Smooth muscle cell (in vitro differentiated cells): ENCODE results near the gene DIPK1A. TPM values are rescaled to one million over a fixed set of nuclear protein-coding genes. Genes with fewer than 3 reads are reported as not detected.

Experiments used
- DNase-seq: peaks from one replicate; lab custom pipeline; 2025; ENCODE audit not compliant: unreplicated experiment; lab: John Stamatoyannopoulos, UW
- H2AFZ ChIP-seq: fragments of 200-600 bp; sonication (generic); 2 replicates; pipeline ENCODE4 v1.6.0; 2016; ENCODE audit warnings: antibody characterized with exemption, low read depth, mild to moderate bottlenecking
- H3F3A ChIP-seq: fragments of 200-600 bp; sonication (generic); 2 replicates; pipeline ENCODE4 v1.6.0; 2017; ENCODE audit warnings: antibody characterized with exemption, low read depth
- H3K27ac ChIP-seq: fragments of 200-600 bp; sonication (generic); 2 replicates; pipeline ENCODE4 v1.5.1; 2016; ENCODE audit warnings: low read depth, mild to moderate bottlenecking
- H3K27me3 ChIP-seq: fragments of 200-600 bp; sonication (generic); 2 replicates; pipeline ENCODE4 v1.6.1; 2016; ENCODE audit warnings: low read depth, mild to moderate bottlenecking
- H3K36me3 ChIP-seq: fragments of 200-600 bp; sonication (generic); 2 replicates; pipeline ENCODE4 v1.5.1; 2016; ENCODE audit warnings: low read depth
- H3K4me1 ChIP-seq: fragments of 200-600 bp; sonication (generic); 2 replicates; pipeline ENCODE4 v1.5.1; 2016; ENCODE audit warnings: low read depth
- H3K4me2 ChIP-seq: fragments of 200-600 bp; sonication (generic); 2 replicates; pipeline ENCODE4 v1.6.0; 2016; ENCODE audit warnings: mild to moderate bottlenecking
- H3K4me3 ChIP-seq: fragments of 200-600 bp; sonication (generic); 2 replicates; pipeline ENCODE4 v1.5.1; 2016; ENCODE audit warnings: mild to moderate bottlenecking
- H3K79me2 ChIP-seq: fragments of 200-600 bp; sonication (generic); 2 replicates; pipeline ENCODE4 v1.6.0; 2016; ENCODE audit warnings: low read depth, mild to moderate bottlenecking
- H3K9ac ChIP-seq: fragments of 200-600 bp; sonication (generic); 2 replicates; pipeline ENCODE4 v1.6.0; 2016; ENCODE audit warnings: low read depth
- H3K9me3 ChIP-seq: fragments of 200-600 bp; sonication (generic); replicated peaks from 2 replicates; pipeline ENCODE4 v1.5.1; 2016; ENCODE audit warnings: low read depth
- H4K20me1 ChIP-seq: fragments of 200-600 bp; sonication (generic); 2 replicates; pipeline ENCODE4 v1.6.0; 2016; ENCODE audit warnings: low read depth
- CTCF ChIP-seq: fragments of 200-600 bp; sonication (generic); IDR thresholded peaks from 2 replicates; pipeline ENCODE4 v1.5.1; 2017; ENCODE audit warnings: borderline replicate concordance, mild to moderate bottlenecking, antibody characterized with exemption; ENCODE audit not compliant: insufficient read depth, poor library complexity, severe bottlenecking
- WGBS: methylation state at CpG from one replicate; pipeline ENCODE4 v1.1.7; 2016; ENCODE audit warnings: low lambda C conversion rate; 5-methylcytosine and 5-hydroxymethylcytosine counted together
- polyA plus RNA-seq: library from polyadenylated mRNA; unstranded; fragments of >200 nt; fragmentation: Nextera tagmentation; extraction: Ambion mirVana; gene quantifications from 2 replicates; pipeline ENCODE4 v1.2.1, GENCODE V29; 2016
- total RNA-seq: library from RNA; depleted of rRNA; stranded (reverse); fragments of >200 nt; gene quantifications from 2 replicates; pipeline ENCODE4 v1.2.3, GENCODE V29; 2014

The DIPK1A gene
- total and polyA plus RNA-seq, 2 experiments from 2014 or later, result 7.3 to 8.3 TPM

- Histone ChIP-seq H3K27me3 (no peaks in the 10 kb centered on the region), H3K79me2 (peaks cover 58% of the 10 kb centered on the region), H2AFZ (no peak overlapping the region), H3K4me1 (no peaks in the 10 kb centered on the region), H3K4me2 (no peak overlapping the region), H3K27ac (no peak overlapping the region), H3F3A (peaks cover 48% of the 10 kb centered on the region), H3K4me3 (no peak overlapping the region), H3K9me3 (no peaks in the 10 kb centered on the region), H3K9ac (no peak overlapping the region), H4K20me1 (peaks cover 73% of the 10 kb centered on the region), H3K36me3 (peaks cover 54% of the 10 kb centered on the region)
- 87% methylated on average over 5 of the region's 5 CpGs for WGBS
- no peak for TF ChIP-seq CTCF
- DNase-seq, result no peak
Measured at GRCh38 chr1:92840600-92840999, 120.7 kb downstream of the DIPK1A start.

- Histone ChIP-seq H3F3A (peaks cover 48% of the 10 kb centered on the region), H3K4me1 (peaks cover 8% of the 10 kb centered on the region), H3K9me3 (no peaks in the 10 kb centered on the region), H4K20me1 (peaks cover 84% of the 10 kb centered on the region), H3K27ac (peak overlapping the region; percentile 46), H2AFZ (no peak overlapping the region), H3K4me2 (no peak overlapping the region), H3K4me3 (no peak overlapping the region), H3K79me2 (peaks cover 70% of the 10 kb centered on the region), H3K27me3 (no peaks in the 10 kb centered on the region), H3K9ac (no peak overlapping the region), H3K36me3 (peaks cover 61% of the 10 kb centered on the region)
- WGBS, result 86% methylated on average over 2 of the region's 2 CpGs
- no peak for TF ChIP-seq CTCF
- no peak for DNase-seq
Measured at GRCh38 chr1:92839442-92839841, 121.8 kb downstream of the DIPK1A start.

- no peak overlapping the region for H3K4me2 ChIP-seq
- H3K4me1 ChIP-seq, result peaks cover 18% of the 10 kb centered on the region
- H3K79me2 ChIP-seq, result peaks cover 79% of the 10 kb centered on the region
- no peak for DNase-seq
- H3K27me3 ChIP-seq, result no peaks in the 10 kb centered on the region
- H3K9ac ChIP-seq, result no peak overlapping the region
- WGBS, result 3% methylated on average over 1 of the region's 1 CpG
- no peak overlapping the region for H3K4me3 ChIP-seq
- no peak overlapping the region for H2AFZ ChIP-seq
- H4K20me1 ChIP-seq, result peaks cover 94% of the 10 kb centered on the region
- peaks cover 53% of the 10 kb centered on the region for H3F3A ChIP-seq
- H3K9me3 ChIP-seq, result no peaks in the 10 kb centered on the region
- peaks cover 55% of the 10 kb centered on the region for H3K36me3 ChIP-seq
- peak overlapping the region; percentile 46 for H3K27ac ChIP-seq
- no peak for TF ChIP-seq CTCF
Measured at GRCh38 chr1:92838519-92838918, 122.7 kb downstream of the DIPK1A start.

- H3K9me3 ChIP-seq, result no peaks in the 10 kb centered on the region
- H4K20me1 ChIP-seq, result peaks cover 100% of the 10 kb centered on the region
- peaks cover 47% of the 10 kb centered on the region for H3F3A ChIP-seq
- peaks cover 94% of the 10 kb centered on the region for H3K79me2 ChIP-seq
- no peaks in the 10 kb centered on the region for H3K27me3 ChIP-seq
- H3K4me1 ChIP-seq, result peaks cover 23% of the 10 kb centered on the region
- H3K4me2 ChIP-seq, result peak overlapping the region; percentile 6
- WGBS, result 93% methylated on average over 2 of the region's 2 CpGs
- DNase-seq, result no peak
- peaks cover 41% of the 10 kb centered on the region for H3K36me3 ChIP-seq
- H3K4me3 ChIP-seq, result no peak overlapping the region
- H3K9ac ChIP-seq, result no peak overlapping the region
- H3K27ac ChIP-seq, result peak overlapping the region; percentile 46
- no peak overlapping the region for H2AFZ ChIP-seq
- TF ChIP-seq CTCF, result no peak
Measured at GRCh38 chr1:92837062-92837461, 124.2 kb downstream of the DIPK1A start.
